Islet of Langerhans (tissue), 1 donor: ENCODE results near the gene SFTPB.
"Not testable (repeated sequence)": the region's sequence is repeated elsewhere in the genome, so short reads cannot be mapped to it uniquely, and the experiment has no call there.

Experiments
- FAIRE-seq: peaks from one replicate; lab custom pipeline; 2011; peaks lifted over from hg19 to GRCh38; lab: Jason Lieb, UNC

SFTPB gene

DNA sequence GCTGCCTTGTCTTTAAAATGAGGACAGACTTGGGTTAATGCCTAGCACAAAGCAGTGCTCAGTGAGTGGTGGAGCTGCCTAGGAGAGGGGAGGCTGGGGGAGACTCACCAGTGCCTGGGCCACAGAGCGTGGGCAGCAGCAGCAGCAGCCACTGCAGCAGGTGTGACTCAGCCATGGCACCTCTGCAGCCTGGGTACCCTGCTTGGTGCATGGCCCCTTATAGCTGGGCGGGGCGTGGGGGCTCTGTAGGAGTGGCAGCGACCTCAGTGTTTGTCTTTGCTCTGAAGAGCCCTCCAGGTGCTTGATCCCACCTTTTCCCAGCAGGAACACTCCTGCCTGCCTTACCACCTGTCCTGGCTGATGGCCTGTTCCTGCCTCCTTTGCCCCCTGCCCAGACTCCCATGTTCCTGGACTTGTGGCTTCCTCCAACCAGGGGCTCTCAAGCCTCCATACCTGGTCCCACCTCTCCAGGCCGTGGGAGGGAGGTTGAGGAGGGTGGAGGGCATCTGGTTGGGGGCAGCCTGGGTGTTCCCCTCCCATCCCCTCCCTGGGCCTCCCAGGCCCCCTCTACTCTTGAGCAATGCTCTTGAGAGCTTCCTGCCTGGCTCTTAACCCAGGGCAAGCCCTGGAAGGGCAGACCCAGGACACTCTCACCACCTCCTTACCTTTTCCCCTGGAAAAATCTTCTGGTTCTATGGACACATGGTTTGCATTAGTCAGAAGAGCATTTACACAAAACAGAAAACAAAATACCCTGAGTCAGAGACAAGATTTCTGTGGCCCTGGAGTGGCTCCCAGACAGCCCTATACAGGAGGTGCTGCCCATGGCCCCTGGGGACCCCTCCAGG lies at the start of gene SFTPB:
Gene SFTPB (minus strand): TSS at position 191 of the 848 bp plus-strand sequence. CDS start 16 bp downstream, at position 175.
- FAIRE-seq, result no peak

DNA sequence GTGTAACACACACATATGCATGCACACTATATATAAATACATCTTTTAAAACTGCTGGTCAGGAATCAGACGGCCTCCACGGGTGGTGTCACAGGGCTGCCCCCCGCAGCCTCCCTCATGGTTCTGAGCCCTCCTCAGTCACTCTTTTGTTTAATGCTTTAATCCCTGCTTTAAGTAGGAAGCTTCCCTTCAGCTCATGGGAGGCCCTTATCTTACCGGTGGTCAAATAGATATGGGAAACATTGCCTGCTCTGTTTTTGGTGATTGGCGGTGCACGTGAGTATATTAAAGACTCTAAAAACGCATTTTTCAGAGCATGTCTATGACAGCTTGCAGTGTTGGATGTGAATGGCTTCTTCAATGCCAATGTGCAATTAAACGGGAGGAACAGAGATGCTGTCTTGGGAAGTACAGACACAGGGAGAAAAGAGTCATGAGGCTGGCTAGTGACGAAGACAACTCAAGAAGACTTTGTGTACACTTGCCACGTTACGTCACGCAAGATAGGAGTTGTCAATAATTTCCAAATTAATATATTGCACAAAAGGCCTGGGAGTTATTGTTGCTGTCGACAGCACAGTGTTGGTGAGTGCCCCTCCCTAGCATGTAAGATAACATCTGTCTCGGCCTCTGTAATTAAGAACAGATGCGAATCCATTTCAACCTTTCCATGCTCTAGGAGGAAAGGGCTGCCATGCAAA lies 49.5 kb upstream of the SFTPB start:
- FAIRE-seq, result no peak

DNA sequence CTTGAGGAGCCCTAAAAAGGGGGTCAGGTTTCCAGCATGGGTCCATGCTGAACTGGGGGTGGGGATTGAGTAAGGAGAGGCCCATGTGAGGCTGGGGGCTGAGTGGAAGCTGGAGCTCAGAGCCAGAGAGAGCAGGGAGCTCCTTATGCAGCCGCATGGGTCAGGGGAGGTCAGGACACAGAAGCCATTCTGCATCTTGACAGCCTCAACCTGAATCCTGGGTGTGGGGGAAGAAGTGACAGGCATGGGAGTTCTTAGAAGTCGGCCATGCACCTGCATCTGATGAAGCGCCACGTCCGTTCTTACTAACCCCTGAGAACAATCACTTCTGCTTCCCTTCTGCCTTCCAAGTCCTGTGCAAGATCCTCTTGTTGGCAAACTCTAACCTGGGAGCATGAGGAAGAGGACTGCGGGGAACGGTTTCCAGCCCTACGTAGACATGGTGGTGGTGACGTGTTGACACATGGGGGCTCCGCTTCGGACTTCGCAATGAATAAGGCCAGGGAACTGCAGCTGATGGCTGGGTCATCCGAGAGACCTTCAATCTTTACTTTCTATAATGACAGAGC lies 48.4 kb upstream of the SFTPB start:
- FAIRE-seq, result no peak

DNA sequence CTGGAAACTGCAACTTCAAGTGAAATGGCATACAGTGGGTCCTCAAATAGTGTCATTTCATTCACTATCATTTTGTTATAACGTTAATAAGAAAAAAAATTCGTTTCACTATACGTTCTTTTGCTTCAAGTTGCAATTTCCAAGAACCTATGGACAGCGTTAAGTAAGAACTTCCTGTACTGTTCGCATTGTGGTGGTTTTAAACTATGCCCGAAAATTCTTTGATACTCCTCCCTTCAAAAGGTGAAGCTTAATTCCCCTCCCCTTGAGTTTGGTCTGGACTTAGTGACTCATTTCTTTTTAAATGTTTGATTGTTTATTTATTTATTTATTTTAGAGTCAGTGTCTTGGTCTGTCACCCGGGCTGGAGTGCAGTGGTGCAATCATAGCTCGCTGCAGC lies 46.8 kb upstream of the SFTPB start:
- no peak for FAIRE-seq

DNA sequence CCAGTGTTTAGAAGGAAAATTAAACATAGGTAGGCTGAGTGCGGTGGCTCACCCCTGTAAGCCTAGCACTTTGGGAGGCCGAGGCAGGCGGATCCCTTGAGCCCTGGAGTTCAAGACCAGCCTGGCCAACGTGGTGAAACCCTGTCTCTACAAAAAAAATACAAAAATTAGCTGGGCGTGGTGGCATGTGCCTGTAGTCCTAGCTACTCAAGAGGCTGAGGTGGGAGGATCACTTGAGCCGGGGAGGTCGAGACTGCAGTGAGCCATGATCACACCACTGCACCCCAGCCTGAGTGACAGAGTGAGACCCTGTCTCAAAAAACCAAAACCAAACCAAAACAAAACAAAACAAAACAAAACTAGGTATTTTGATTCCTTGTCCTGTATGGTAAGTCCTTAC lies 46.4 kb upstream of the SFTPB start:
- not testable (repeated sequence) for FAIRE-seq

DNA sequence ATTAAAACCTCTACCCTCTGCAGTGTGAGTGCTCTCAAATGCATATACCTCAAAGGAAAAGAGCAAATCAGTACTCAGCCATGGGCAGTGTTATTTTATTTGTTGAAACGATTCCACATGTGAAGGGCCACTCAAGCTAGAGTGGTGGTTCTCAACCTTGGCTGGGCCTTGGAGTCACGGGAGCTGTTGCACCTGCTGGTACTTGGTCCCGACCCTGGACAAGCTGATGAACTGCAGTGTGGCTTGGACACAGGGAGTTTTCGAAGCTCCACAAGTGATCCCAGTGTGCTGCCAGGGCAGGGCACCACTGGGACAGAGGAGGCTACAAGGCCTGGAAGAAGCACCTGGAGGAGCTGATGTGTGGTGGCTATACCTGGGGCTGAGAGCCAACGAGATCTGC lies 45.8 kb upstream of the SFTPB start:
- no peak for FAIRE-seq

DNA sequence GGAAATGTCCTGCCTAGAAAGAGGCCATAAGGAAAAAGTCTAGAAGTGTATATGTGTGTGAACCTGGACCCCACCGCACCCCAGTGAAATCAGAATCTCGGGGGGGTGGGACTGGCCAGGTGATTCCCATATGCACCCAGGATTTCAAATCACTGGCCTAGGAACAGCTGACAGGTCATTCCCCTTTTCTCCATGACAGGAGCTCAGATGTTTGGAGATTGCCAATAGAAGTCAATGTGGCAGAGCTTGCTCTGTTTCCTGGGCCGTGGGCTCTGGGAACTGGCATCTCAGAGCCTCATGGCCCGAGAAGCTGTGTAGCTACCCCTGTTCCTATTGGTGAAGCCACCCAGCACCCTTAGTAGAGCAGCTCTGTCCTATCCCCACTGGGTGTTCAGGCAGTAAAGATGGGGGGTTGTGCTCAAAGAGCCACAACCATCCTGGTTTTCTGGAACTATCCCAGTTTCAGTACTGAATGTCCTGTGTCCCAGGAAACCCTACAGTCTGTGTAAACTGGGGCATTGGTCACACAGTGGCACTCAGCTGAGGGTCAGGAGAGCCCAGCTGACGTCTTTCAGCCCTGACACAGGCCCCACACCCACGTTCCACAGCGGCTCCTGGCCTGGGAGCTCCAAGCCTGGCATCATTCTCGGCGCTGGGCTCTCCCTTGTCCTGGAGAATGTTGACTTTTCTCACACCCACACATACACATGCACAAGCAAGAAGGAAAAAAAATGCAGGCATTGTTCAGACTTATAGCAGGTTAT lies 45.0 kb upstream of the SFTPB start:
- no peak for FAIRE-seq

DNA sequence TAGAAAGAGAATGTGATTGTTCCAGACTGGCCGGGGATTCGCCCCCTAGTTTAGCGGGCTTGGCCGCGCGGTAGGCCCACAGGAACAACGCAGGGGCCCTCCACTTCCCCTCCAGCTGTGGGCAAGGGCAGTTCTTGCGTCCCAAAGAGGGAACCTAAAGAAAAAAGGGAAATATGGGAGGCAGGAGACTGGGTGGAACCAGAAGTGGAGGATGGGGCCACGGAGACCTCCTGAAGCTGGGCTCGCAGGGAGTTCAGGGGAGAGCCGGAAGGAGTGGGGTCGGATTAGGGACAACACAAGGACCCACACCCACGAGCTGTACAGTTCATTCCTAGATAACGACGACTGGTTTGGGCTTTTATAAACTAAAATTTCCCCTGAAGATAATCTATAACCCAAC lies 44.3 kb upstream of the SFTPB start:
- FAIRE-seq, result no peak

DNA sequence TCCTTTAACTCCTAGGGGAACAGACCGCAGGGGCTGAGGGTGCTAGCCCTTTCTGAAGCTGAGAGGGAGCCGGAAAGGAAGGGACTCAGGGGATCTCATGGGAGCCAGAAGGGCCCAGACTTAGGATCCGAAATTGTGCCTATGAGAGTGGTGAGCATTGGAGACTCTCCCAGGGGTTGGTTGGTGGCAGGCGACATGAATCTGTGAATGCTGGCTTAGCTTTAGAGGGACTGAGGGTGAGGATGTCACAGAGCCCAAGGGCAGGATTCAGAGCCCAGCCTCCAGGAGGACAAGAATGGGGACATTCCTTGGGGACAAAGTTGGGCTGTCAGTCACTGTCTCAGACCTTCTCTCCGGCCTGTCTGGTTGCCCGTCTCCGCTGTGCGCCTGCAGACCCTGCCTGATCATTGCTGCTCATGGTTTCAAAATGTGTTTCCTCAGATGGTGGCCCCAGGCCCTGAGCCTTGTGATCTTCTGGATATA lies 43.6 kb upstream of the SFTPB start:
- FAIRE-seq, result no peak

DNA sequence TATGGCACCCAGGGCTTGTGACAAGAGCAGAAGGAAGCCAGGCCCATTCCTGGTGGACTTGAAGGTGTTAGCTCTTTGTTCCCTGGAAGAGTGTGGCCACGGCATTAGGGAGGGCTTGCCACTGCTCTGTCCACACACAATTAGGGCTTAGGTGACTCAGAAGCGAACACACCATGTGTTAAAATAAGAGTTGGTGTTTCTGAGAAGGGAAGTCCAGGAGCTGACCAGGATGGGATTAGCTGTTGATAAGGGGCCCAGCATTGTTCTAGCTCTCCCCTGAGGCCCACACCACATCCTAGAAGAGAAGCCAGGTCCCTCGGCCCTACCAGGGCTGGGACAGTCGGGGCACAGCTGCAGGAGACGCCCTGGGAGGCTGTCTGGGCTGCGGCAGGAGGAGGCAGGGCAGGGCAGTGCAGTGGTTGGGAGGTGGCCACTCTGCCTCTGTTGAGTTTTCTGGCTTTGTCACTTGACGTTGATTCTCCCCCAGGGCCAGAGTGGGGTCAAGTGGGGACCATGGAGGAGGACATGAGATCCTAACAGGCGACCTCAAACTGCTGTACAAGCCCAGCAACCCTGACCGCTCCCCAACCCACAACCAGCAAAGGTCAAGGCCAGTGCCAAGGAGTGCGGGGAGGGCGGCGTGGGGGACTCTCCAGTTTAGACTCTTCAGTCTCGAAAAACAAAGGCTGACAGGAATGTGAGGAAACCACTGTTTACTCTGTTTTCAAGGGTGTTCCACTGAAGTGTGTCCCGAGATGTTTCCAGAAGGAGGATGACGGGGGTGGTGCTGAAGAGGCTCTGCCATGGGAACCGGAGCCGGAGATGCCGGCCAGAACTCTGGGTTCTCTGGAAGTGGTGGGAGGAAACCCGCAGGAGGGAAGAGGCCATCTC lies 42.9 kb upstream of the SFTPB start:
- FAIRE-seq, result no peak

DNA sequence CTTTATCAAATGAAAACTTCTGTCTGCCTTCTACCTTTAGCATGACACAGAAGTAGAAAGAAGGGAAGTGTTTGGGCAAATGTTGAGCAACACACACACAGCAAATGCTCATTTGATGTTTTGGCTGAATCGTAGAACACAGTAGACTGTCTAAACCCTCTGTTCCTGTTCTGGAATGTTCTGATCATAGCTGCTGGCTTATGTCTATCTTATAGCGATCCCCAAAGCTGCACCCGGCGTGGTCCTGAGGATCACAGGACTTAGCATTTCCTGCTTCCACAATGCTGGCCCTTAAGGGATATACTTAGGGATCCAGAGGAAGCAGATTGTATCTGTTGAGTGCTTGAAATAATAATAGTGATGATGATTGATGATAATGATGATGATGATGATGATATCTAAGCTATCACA lies 41.4 kb upstream of the SFTPB start:
- no peak for FAIRE-seq

DNA sequence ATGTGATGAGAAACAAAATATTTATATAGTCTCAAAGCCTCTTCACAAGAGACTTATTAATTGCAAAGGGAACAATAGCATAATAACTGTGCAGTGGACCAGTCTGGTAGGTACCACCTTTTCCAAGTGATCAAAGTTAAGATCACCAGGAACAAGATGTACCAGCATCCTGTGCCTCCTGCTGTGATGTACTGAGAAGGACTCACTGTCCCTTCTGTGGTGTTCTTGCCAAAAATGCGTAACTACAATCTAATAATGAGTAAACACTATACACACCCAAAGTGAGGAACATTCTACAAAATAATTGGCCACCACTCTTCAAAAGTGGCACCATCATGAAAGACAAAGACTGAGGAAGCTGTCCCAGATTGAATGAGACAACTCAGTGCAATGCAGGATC lies 40.6 kb upstream of the SFTPB start:
- no peak for FAIRE-seq

DNA sequence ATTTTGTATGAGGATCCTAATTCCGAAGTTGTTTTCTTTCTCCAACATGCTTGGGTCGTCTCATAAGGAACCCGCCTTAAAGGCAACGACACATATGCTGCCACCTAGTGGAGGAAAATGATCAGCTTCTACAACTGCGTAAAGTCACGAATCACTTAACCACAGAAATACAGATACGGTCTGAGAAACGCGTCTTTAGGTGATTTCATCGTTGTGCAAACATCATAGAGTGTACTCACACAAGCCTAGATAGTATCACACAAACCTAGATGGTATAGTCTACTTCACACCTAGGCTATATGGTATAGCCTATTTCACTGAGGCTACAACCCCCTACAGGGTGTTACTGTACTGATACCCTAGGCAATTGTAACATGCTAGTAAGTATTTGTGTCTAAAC lies 39.3 kb upstream of the SFTPB start:
- peak; percentile 75 for FAIRE-seq

DNA sequence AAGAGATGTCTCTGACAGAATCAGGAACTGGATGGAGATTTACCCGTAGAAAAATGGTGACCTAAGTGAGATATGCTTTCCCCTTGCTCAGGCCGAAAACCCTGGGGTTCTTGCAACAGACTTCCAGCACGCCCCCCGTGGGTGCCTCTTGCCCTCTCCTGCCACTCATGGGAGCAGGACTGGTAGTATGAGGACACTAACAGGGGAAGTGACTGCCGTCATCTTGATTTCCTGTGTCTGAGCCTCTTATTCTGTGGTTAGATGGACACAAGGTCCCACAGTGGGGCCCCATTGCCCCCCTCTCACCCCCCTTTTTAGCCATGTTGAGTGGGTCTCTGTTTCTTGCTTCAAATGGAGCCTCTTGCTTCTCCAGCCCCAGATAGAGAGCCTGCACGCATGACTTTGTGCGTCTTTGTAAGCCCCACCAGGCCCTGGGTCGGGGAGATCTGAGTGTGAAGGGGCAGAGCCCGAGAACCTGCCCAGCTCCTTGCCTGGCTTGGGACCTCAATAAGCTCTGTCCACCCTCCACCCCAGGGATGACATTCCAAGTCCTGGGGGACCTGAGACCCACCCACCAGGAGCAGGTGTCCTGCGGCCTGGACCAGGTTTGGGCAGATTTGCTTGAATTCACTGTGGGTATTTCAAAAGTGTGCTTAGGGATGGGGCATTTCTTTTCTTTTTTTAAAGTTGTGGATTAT lies 38.7 kb upstream of the SFTPB start:
- FAIRE-seq, result no peak

DNA sequence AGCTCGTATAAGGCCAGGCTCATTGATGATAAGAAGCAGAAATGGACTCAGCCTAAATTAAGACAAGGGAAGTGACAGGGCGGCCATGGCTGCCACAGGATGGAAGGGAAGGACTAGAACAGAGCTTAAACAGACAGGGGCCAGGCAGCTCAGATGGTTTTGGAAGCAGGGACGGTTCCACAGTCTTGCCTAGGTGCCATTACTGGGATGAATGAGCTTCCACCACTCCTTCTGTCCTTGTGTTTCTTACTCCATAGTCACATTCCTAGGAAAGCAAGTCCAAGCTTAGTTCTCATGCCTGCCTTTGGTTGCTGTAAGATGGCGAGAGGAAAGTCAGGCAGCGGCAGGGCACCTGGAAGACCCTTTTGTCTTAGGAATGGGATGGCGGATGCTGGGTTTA lies 38.1 kb upstream of the SFTPB start:
- FAIRE-seq, result no peak

DNA sequence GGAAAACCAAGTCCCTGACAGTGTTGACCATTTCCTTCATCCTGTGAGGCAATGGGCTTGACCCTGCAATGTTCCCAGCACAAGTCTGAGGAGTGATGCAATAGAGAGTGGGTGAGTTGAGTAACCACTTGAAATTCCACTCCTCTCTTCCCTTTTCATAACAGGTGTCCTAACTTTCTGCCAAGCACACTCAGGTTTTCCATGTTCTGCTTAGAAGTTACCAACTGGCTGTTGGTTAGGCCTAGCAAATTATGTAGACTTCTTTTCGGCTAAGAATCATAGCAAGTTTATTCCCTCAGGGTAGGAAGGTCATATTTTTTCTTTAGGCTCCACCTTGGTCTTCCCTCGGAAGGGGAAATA lies 37.7 kb upstream of the SFTPB start:
- FAIRE-seq, result no peak

DNA sequence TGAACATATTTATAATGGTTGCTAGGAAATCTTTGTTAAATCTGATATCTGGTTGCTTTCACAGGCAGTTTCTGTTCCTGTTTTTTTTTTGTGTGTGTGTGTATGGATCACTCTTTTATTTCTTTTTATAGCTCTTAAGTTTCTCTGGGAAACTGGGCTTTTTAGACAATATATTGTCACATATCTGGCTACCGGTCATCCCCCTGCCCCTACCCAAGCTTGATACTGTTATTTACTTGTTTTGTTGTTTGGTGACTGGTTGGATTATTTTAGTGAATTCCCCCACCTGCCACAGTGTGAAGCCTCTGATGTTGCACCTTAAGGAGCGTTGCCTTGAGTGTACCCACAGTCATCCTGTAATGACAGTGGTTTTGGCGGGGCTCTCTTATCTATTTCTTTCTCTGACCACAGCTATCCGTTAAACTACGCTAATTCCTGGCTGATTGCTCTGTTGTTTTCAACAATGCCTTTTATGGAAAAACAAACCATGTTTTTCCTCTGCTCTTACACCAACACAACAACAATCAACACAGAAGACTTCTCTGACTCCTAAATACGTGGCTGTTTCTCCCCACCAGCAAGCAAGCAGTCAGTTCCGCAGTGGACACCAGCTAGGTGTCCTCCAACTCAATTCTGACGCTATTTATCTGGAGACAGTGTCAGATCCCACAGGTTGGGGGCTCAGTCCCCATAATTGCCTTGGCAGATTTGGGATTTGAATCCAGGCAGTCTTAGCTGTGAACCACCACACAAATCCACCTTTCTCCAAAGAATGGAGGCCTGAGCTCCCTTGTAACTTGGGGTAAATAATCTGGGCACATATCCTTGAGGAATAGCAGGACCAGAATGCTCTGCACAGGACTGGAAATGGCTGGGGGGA lies 37.0 kb upstream of the SFTPB start:
- FAIRE-seq, result no peak

DNA sequence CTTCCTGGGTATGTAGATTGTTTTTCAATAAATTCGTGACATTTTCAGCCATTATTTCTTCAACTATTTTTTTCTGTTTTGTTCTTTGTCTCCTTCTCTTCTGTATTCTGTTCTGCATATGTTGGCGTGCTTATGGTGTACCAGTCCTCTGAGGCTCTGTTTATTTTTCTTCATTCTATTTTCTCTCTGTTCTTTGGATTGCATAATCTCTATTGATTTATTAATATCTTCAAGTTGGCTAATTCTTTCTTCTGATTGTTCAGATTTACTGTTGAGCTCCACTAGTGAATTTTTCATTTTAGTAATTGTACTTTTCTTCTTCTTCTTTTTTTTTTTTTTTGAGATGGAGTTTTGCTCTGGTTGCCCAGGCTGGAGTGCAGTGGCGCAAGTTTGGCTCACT lies 36.0 kb upstream of the SFTPB start:
- no peak for FAIRE-seq

DNA sequence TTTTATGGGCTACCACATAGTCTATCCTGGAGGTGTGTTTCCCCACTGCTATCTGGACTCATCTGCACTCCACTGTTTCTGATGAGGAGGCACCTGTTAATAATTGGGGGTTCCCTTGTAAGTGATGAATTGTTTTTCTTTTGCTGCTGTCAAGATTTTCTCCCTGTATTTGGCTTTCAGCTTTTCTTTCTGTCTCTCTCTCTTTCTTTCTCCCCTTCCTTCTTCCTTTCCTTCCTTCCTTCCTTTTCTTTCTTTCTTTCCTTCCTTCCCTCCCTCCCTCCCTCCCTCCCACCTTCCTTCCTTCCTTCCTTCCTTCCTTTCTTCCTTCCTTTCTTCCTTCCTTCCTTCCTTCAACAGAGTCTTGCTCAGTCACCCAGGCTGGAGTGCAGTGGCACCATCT lies 35.3 kb upstream of the SFTPB start:
- FAIRE-seq, result no peak

DNA sequence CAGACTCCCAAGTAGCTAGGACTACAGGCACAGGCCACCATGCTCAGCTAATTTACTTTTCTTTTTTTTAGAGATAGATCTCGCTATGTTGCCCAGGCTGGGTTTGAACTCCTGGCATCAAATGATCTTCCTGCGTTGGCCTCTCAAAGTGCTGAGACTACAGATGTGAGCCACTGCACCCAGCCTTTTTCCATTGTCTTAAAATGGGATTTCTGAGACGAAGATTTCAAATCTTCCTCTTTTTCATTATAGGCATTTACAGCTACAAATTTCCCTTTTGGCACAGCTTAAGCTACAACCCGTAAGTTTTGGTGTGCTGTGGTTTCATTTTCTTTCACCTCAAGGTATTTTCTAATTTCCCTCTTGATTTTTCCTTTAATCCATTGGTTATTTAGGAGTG lies 34.8 kb upstream of the SFTPB start:
- no peak for FAIRE-seq
